ENCODE measurements around the gene JAML. TPM values are rescaled to one million over a fixed set of nuclear protein-coding genes. Genes with fewer than 3 reads are reported as not detected.
A peak's percentile ranks its signal among the peaks of the same experiment; 100 is the strongest.

Gene JAML
- total RNA-seq, 3 donors from 2014 or later, result 7.5 to 15.0 (median 7.7) TPM

- H3K36me3 ChIP-seq (ENCODE audit: low read depth), result no peaks in the 10 kb centered on the region
- no peaks in the 10 kb centered on the region for H3K9me3 ChIP-seq
- TF ChIP-seq CTCF (IDR thresholded peaks at IDR 0.05), result no peak
- no peaks in the 10 kb centered on the region for H3K4me1 ChIP-seq (ENCODE audit: low read depth)
- H3K4me3 ChIP-seq, result no peak overlapping the region
- peak in 1 of 3 donors; percentile 33 for DNase-seq
- ATAC-seq, result peak; percentile 36
- intact Hi-C loops (cut with DNase I, micrococcal nuclease), result no loop called here
Observed at GRCh38 chr11:118180300-118180703, 44.5 kb downstream of the JAML start.

- DNase-seq, result no peak
- no peak for ATAC-seq
- Histone ChIP-seq H3K36me3 (ENCODE audit: low read depth) (no peaks in the 10 kb centered on the region), H3K4me3 (no peak overlapping the region), H3K9me3 (no peaks in the 10 kb centered on the region), H3K4me1 (ENCODE audit: low read depth) (peaks cover 2% of the 10 kb centered on the region)
- no peak for TF ChIP-seq CTCF (IDR thresholded peaks at IDR 0.05)
- intact Hi-C loops (cut with DNase I, micrococcal nuclease), result no loop called here
Observed at GRCh38 chr11:118176778-118177134, 48.1 kb downstream of the JAML start.

- DNase-seq, result no peak
- intact Hi-C loops (cut with DNase I, micrococcal nuclease), result no loop called here
- TF ChIP-seq CTCF (IDR thresholded peaks at IDR 0.05), result no peak
- Histone ChIP-seq H3K36me3 (ENCODE audit: low read depth) (no peaks in the 10 kb centered on the region), H3K4me1 (ENCODE audit: low read depth) (peaks cover 7% of the 10 kb centered on the region), H3K4me3 (no peak within 1 kb of the TSS), H3K9me3 (no peaks in the 10 kb centered on the region)
- no peak for ATAC-seq
Observed at GRCh38 chr11:118175993-118176777, 48.6 kb downstream of the JAML start, which contains the start of gene SCN2B. TSS of gene SCN2B (minus strand) at chr11:118176639. CDS start at chr11:118176431, 208 bp downstream.

- no peak for TF ChIP-seq CTCF (IDR thresholded peaks at IDR 0.05)
- DNase-seq, result no peak
- H3K4me3 ChIP-seq, result no peak overlapping the region
- peak; percentile 17 for ATAC-seq
- no peaks in the 10 kb centered on the region for H3K9me3 ChIP-seq
- intact Hi-C loops (cut with DNase I, micrococcal nuclease), result no loop called here
- peaks cover 7% of the 10 kb centered on the region for H3K4me1 ChIP-seq (ENCODE audit: low read depth)
- H3K36me3 ChIP-seq (ENCODE audit: low read depth), result no peaks in the 10 kb centered on the region
Observed at GRCh38 chr11:118175031-118175992, 49.5 kb downstream of the JAML start.

- ATAC-seq (no peak), DNase-seq (no peak)
- TF ChIP-seq CTCF (IDR thresholded peaks at IDR 0.05), result no peak
- Histone ChIP-seq H3K9me3 (no peaks in the 10 kb centered on the region), H3K36me3 (ENCODE audit: low read depth) (no peaks in the 10 kb centered on the region), H3K4me3 (no peak overlapping the region), H3K4me1 (ENCODE audit: low read depth) (peaks cover 7% of the 10 kb centered on the region)
- intact Hi-C loops (cut with DNase I, micrococcal nuclease), result no loop called here
Observed at GRCh38 chr11:118174006-118174567, 50.7 kb downstream of the JAML start.
